HG03342 (cell line): ENCODE data around the gene THEM4.
"Not testable (repeated sequence)": the region's sequence is repeated elsewhere in the genome, so short reads cannot be mapped to it uniquely, and the experiment has no call there.

Experiments used
- ATAC-seq: cut with Tn5 transposase; IDR thresholded peaks from one replicate; pipeline ENCODE4 v1.9.1; 2021; ENCODE audit warnings: mild to moderate bottlenecking, moderate library complexity; ENCODE audit not compliant: unreplicated experiment

THEM4 gene

GRCh38 chr1:151860504-151861187 is 48.7 kb downstream of the THEM4 start:
- ATAC-seq, result no peak

GRCh38 chr1:151859891-151860293 is 49.4 kb downstream of the THEM4 start:
- ATAC-seq, result no peak

GRCh38 chr1:151858886-151859665 is 50.2 kb downstream of the THEM4 start:
- ATAC-seq, result no peak

GRCh38 chr1:151858030-151858746 is 51.1 kb downstream of the THEM4 start:
- no peak for ATAC-seq

- no peak for ATAC-seq
These were observed 53.4 kb downstream of the THEM4 start for GRCh38 chr1:151855933-151856332.

GRCh38 chr1:151855516-151855915 is 53.8 kb downstream of the THEM4 start:
- ATAC-seq, result not testable (repeated sequence)

GRCh38 chr1:151854658-151855057 is 54.7 kb downstream of the THEM4 start:
- no peak for ATAC-seq

GRCh38 chr1:151853411-151853943 is 55.8 kb downstream of the THEM4 start, which contains the start of gene THEM5:
Gene THEM5 (minus strand): TSS chr1:151853712. CDS start chr1:151853565, 147 bp downstream.
- ATAC-seq, result no peak

- no peak for ATAC-seq
These were observed 56.6 kb downstream of the THEM4 start for GRCh38 chr1:151852733-151853132.

- ATAC-seq, result no peak
These were observed 57.4 kb downstream of the THEM4 start for GRCh38 chr1:151851886-151852285.

- ATAC-seq, result no peak
These were observed 59.4 kb downstream of the THEM4 start for GRCh38 chr1:151849871-151850270.

GRCh38 chr1:151849126-151849525 is 60.2 kb downstream of the THEM4 start:
- ATAC-seq, result no peak

GRCh38 chr1:151847867-151848596 is 61.3 kb downstream of the THEM4 start:
- ATAC-seq, result no peak

GRCh38 chr1:151846686-151847237 is 62.5 kb downstream of the THEM4 start:
- ATAC-seq, result no peak

GRCh38 chr1:151846062-151846568 is 63.2 kb downstream of the THEM4 start:
- ATAC-seq, result no peak

- no peak for ATAC-seq
These were observed 65.9 kb downstream of the THEM4 start for GRCh38 chr1:151843398-151843797.

GRCh38 chr1:151841141-151841540 is 68.2 kb downstream of the THEM4 start:
- no peak for ATAC-seq

- ATAC-seq, result no peak
These were observed 68.9 kb downstream of the THEM4 start for GRCh38 chr1:151840421-151840820.

- peak; percentile 58 for ATAC-seq
These were observed 69.6 kb downstream of the THEM4 start, which contains the start of gene C2CD4D for GRCh38 chr1:151839457-151840403. Gene C2CD4D (minus strand): TSS chr1:151839820. CDS start chr1:151838989, 831 bp downstream.
